Peyer's patch (tissue), 4 donors: ENCODE data around the gene PAN2. TPM values are rescaled to one million over a fixed set of nuclear protein-coding genes. Genes with fewer than 3 reads are reported as not detected.

Experiments used
- DNase-seq, 3 donors: peaks; one replicate each; pipeline ENCODE4 v3.0.0-alpha.2; 2017 to 2019
- H3K27ac ChIP-seq, 4 donors: fragments of 200-600 bp; sonication (generic); one replicate each; pipeline ENCODE4 v1.5.1; 2016 to 2019
- H3K27me3 ChIP-seq, 2 donors: fragments of 200-600 bp; sonication (generic); one replicate each; pipeline ENCODE4 v1.5.1; 2019
- H3K36me3 ChIP-seq, 3 donors: fragments of 200-600 bp; sonication (generic); one replicate each; pipeline ENCODE4 v1.5.1; 2016 to 2019
- H3K4me1 ChIP-seq, 4 donors: fragments of 200-600 bp; sonication (generic); one replicate each; pipeline ENCODE4 v1.5.1; 2016 to 2019
- H3K4me3 ChIP-seq, 4 donors: fragments of 200-600 bp; sonication (generic); 1 replicate in 3 of 4; 2 replicates in 1 of 4; pipeline ENCODE4 v1.5.1; 2016 to 2019; ENCODE audit warnings: mild to moderate bottlenecking in 1 of 4
- H3K9me3 ChIP-seq, 4 donors: fragments of 200-600 bp; sonication (generic); one replicate each; pipeline ENCODE4 v1.5.1; 2016 to 2019; ENCODE audit warnings: mild to moderate bottlenecking in 1 of 4
- POLR2A ChIP-seq, 2 donors: fragments of 450-650 bp; IDR thresholded peaks; one replicate each; pipeline ENCODE4 v1.5.1; 2017; ENCODE audit warnings: antibody characterized with exemption in 2 of 2, mild to moderate bottlenecking in 2 of 2, moderate library complexity in 2 of 2
- total RNA-seq, 4 donors: library from RNA; depleted of rRNA; stranded (reverse); fragments of >200 nt; gene quantifications; one replicate each; pipeline ENCODE4 v1.1.0, GENCODE V29; 2016
- TF ChIP-seq, protein P1 (sequence below), 6 experiments: fragments of 450-650 bp in 4 of 6; fragments of 200-600 bp in 2 of 6; sonication (generic) in 1 of 6; IDR thresholded peaks; one replicate each; pipeline ENCODE4 v1.5.1; 2017 to 2019; ENCODE audit warnings: antibody characterized with exemption in 6 of 6, mild to moderate bottlenecking in 3 of 6, moderate library complexity in 1 of 6

The PAN2 gene
- total RNA-seq, 4 donors from 2014 or later = 82.5 to 114 (median 95.4) TPM

DNA sequence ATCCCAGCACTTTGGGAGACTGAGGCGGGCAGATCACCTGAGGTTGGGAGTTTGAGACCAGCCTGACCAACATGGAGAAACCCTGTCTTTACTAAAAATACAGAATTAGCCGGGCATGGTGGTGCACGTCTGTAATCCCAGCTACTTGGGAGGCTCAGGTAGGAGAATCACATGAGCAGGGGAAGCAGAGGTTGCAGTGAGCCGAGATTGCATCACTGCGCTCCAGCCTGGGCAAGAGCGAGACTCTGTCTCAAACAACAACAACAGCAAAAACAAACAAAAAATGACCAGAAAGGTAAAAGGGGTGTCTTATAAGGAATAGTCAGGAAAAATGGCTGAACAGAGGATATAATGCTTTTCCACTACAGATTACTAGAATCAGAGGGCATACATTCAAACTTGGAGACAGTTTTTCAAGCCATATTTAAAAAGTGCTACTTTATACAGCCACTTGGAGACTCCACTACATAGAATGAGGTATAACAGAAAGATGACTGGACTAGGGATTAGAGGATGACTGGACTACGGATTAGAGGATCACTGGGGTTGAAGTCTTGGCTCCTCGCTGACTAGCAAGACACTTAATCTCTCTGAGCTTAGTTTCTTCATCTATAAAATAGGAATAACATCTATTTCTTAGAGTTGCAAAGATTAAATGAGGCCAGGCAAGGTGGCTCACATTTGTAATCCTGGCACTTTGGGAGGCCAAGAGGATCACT is 28.8 kb downstream of the PAN2 start:
- H3K27me3 ChIP-seq = no peaks in the 10 kb centered on the region
- H3K36me3 ChIP-seq = peaks cover 0 to 45% (median 0%) of the 10 kb centered on the region in 3 donors
- H3K27ac ChIP-seq = no peak overlapping the region
- H3K9me3 ChIP-seq = no peaks in the 10 kb centered on the region
- no peak overlapping the region for H3K4me3 ChIP-seq
- peaks cover 0 to 17% (median 6%) of the 10 kb centered on the region in 4 donors for H3K4me1 ChIP-seq
- DNase-seq = no peak
- TF ChIP-seq, protein P1, sequence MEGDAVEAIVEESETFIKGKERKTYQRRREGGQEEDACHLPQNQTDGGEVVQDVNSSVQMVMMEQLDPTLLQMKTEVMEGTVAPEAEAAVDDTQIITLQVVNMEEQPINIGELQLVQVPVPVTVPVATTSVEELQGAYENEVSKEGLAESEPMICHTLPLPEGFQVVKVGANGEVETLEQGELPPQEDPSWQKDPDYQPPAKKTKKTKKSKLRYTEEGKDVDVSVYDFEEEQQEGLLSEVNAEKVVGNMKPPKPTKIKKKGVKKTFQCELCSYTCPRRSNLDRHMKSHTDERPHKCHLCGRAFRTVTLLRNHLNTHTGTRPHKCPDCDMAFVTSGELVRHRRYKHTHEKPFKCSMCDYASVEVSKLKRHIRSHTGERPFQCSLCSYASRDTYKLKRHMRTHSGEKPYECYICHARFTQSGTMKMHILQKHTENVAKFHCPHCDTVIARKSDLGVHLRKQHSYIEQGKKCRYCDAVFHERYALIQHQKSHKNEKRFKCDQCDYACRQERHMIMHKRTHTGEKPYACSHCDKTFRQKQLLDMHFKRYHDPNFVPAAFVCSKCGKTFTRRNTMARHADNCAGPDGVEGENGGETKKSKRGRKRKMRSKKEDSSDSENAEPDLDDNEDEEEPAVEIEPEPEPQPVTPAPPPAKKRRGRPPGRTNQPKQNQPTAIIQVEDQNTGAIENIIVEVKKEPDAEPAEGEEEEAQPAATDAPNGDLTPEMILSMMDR (IDR thresholded peaks at IDR 0.05) = no peak
- no peak for TF ChIP-seq POLR2A (IDR thresholded peaks at IDR 0.05)

DNA sequence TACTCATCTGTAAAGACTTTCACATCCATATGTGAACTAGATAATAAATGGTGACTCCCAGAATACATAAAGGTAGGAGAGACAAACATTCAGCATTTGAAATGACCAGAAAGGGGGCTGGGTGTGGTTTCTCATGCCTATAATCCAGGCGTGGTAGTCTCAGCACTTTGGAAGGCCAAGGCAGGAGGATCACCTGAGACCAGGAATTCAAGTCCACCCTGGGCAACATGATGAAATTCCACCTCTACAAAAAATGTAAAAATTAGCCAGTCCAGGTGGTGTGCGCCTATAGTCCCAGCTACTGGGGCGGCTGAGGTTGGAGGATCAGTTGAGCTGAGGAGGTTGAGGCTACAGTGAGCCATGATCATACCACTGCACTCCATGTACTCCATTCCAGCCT is 29.5 kb downstream of the PAN2 start:
- Histone ChIP-seq H3K9me3 (no peaks in the 10 kb centered on the region), H3K4me3 (no peak overlapping the region), H3K27me3 (no peaks in the 10 kb centered on the region), H3K36me3 (peaks cover 0 to 37% (median 0%) of the 10 kb centered on the region in 3 donors), H3K4me1 (peaks cover 0 to 20% (median 6%) of the 10 kb centered on the region in 4 donors), H3K27ac (no peak overlapping the region)
- no peak for DNase-seq
- no peak for TF ChIP-seq POLR2A (IDR thresholded peaks at IDR 0.05)
- TF ChIP-seq, protein P1 (IDR thresholded peaks at IDR 0.05) = no peak

DNA sequence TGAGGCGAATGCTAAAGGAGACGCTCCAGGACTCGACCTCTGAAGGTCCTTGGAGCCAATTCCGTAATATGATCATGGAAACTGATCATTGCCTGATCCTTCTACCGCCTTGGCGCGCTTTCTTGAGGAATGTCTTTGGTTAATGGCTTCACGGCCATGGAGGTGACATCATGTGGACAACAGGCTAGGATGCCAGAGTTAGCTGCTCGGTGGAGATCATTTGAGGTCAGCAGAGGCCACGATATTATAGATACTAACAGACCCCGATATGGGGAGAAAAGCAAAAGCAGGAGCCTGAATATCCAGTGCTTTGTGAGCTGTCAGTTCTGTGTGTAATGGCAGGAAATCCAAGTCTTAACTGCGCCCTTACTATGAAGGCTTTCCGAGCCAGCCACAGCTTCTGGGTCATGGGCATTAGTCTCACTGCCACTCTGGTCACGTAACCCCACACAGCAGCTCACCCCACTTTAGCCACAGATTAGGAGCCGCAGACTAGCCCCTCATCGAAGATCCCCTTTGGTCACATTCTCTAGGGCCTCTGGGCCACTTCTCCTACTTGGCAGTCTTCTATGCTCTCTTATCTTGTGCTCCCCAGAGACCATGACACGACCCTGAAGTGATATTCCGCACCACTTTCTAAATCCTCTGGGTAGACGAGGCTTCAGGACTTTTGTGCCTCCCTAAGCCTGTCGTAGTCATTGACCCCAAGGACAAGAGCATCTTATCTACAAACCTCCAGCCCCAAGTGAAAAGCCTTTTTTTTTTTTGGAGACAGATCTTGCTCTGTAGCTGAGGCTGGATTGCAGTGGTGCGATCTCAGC is 32.9 kb downstream of the PAN2 start:
- Histone ChIP-seq H3K27me3 (no peaks in the 10 kb centered on the region), H3K4me1 (peaks cover 0 to 48% (median 15%) of the 10 kb centered on the region in 4 donors), H3K4me3 (peak overlapping the region; percentile 67 to 93 (median 78)), H3K36me3 (peaks cover 0 to 26% (median 0%) of the 10 kb centered on the region in 3 donors), H3K27ac (peak overlapping the region; percentile 89 to 98 (median 92)), H3K9me3 (no peaks in the 10 kb centered on the region)
- TF ChIP-seq, protein P1 (IDR thresholded peaks at IDR 0.05) = no peak
- TF ChIP-seq POLR2A (IDR thresholded peaks at IDR 0.05) = no peak
- no peak for DNase-seq

DNA sequence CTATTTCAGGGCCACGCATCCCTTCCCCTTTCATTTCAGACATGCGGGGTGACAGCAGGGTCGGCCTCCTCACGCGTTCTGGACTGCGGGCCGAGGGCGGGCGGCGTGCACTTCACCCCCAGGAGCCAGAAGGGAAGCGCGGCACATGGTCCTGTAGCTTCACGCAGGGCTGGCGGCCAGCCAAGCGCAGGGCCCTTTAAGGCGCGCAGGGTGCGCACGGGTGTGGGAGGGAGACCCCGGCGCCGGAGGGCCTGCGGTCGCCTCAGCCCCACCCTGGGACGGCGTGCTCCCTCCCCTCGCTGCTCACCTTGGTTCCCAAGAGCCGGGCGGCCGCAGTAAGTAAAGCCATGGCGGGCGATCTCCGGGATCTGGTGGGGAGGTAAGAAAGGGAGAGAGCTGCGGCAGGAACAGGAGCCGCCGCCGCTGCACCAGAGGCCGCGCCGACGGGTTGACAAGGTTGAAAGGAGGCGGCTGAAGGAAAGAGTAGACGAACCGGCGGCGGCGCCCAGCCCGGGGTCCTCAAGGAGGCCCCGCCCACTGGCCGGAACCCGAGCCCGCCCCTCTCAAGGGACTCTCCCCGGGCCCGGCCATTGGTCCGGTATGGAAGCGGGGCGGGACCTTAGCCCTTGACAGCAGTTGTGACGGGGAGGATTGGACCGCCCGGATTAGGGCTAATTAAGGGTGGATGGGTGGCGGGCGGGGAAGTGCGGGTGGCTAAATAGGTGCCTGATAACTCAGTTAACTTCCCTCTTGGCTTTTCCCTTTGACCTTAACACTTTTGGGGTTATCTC is 33.8 kb downstream of the PAN2 start, which contains the start of gene CS:
CS (minus strand) TSS at position 478 of the 791 bp plus-strand sequence; CDS start at position 349, 129 bp downstream.
- peak within 1 kb of the TSS; percentile 89 to 98 (median 92) for H3K27ac ChIP-seq
- H3K4me1 ChIP-seq = peaks cover 0 to 49% (median 15%) of the 10 kb centered on the region in 4 donors
- TF ChIP-seq, protein P1 (IDR thresholded peaks at IDR 0.05) = no peak
- peak; percentile 87 to 89 for TF ChIP-seq POLR2A (IDR thresholded peaks at IDR 0.05)
- peak; percentile 98 to 100 (median 100) for DNase-seq
- H3K36me3 ChIP-seq = peaks cover 0 to 20% (median 0%) of the 10 kb centered on the region in 3 donors
- H3K4me3 ChIP-seq = peak within 1 kb of the TSS; percentile 67 to 93 (median 78)
- H3K27me3 ChIP-seq = no peaks in the 10 kb centered on the region
- no peaks in the 10 kb centered on the region for H3K9me3 ChIP-seq

DNA sequence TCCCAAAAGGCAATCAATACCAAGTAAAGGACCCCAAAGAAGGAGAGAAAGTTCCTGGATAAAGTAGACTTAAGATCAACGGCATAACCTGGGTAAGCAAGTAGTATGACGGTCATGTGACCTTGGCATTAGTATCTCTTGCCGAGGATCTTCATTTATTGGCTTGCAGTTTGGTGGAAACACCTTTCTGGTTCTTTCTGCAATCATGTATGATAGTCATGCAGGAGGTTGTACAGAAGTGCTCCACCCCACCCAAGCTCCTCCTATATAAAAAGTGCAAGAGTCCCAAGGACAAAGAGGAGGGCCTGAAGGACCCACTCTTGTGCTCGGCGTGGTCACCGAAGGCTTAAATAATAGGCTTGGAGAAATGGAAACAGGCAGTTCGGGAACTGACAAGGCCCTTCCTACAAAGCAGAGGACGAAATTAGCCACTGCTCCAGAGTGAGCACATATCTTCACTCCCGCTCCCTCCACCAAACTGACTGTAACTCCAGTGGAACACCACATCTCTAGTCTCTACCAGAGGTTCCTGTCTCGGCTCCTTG is 34.4 kb downstream of the PAN2 start:
- peak in 1 of 3 donors; percentile 56 for DNase-seq
- Histone ChIP-seq H3K4me3 (peak overlapping the region; percentile 67 to 93 (median 78)), H3K4me1 (peaks cover 0 to 49% (median 15%) of the 10 kb centered on the region in 4 donors)

More for the DNA sequence above, 34.4 kb downstream of the PAN2 start:
- H3K27ac ChIP-seq = peak overlapping the region; percentile 89 to 98 (median 92)
- H3K36me3 ChIP-seq = peaks cover 0 to 21% (median 0%) of the 10 kb centered on the region in 3 donors
- no peaks in the 10 kb centered on the region for H3K27me3 ChIP-seq
- TF ChIP-seq, protein P1 (IDR thresholded peaks at IDR 0.05) = no peak
- TF ChIP-seq POLR2A (IDR thresholded peaks at IDR 0.05) = peak; percentile 31 to 44
- H3K9me3 ChIP-seq = no peaks in the 10 kb centered on the region
